T-cell (primary cell): ENCODE measurements around the gene KRT222. TPM values are rescaled to one million over a fixed set of nuclear protein-coding genes. Genes with fewer than 3 reads are reported as not detected.
A peak's percentile ranks its signal among the peaks of the same experiment; 100 is the strongest.

ENCODE experiments used
- ATAC-seq, 4 experiments: fragments of 200-7000 bp in 3 of 4; fragments of 150-1000 bp in 1 of 4; cut with Tn5 transposase; replicated peaks in 1 of 4; 1 replicate in 3 of 4; 2 replicates in 1 of 4; pipeline ENCODE4 v1.10.0; 2021; ENCODE audit warnings: moderate library complexity in 3 of 4, mild to moderate bottlenecking in 2 of 4, moderate number of reproducible peaks in 1 of 4
- CTCF ChIA-PET, 2 donors: fragments of 300-600 bp; sonication (Branson Sonifier 250); formaldehyde crosslinking; loops; one replicate each; lab custom pipeline; 2022; ENCODE audit warnings: antibody characterized with exemption in 2 of 2; lab: Charles Lee
- POLR2A ChIA-PET, 2 donors: fragments of 300-600 bp; sonication (Branson Sonifier 250); formaldehyde crosslinking; loops; one replicate each; lab custom pipeline; 2022; ENCODE audit warnings: antibody characterized with exemption in 2 of 2; lab: Charles Lee
- DNase-seq, 35 experiments: peaks; one replicate each; pipeline versions ENCODE4 v3.0.0 to v3.0.0-alpha.2; 2013 to 2023
- H3K27ac ChIP-seq: one replicate; pipeline ENCODE4 v1.5.1; 2013; ENCODE audit warnings: low read length
- H3K27me3 ChIP-seq, 2 experiments: replicated peaks in 1 of 2; 1 replicate in 1 of 2; 2 replicates in 1 of 2; pipeline versions ENCODE4 v1.6.1 to v1.7.0; 2013; ENCODE audit warnings: low read length in 1 of 2, mixed read lengths in 1 of 2; ENCODE audit not compliant: control insufficient read depth in 2 of 2, insufficient read depth in 2 of 2; ENCODE audit errors: extremely low read depth in 1 of 2
- H3K36me3 ChIP-seq, 2 donors: 1 replicate in 1 of 2; 2 replicates in 1 of 2; pipeline versions ENCODE4 v1.6.1 to v1.7.0; 2013; ENCODE audit warnings: low read length in 1 of 2; ENCODE audit not compliant: control insufficient read depth in 2 of 2, insufficient read depth in 1 of 2; ENCODE audit errors: extremely low read depth in 1 of 2
- H3K4me1 ChIP-seq, 2 experiments: 1 replicate in 1 of 2; 2 replicates in 1 of 2; pipeline versions ENCODE4 v1.6.1 to v1.7.0; 2013; ENCODE audit warnings: low read length in 2 of 2, mixed read lengths in 1 of 2; ENCODE audit not compliant: insufficient read depth in 2 of 2, control insufficient read depth in 1 of 2; ENCODE audit errors: extremely low read depth in 1 of 2
- H3K4me3 ChIP-seq, 2 donors: 1 replicate in 1 of 2; 2 replicates in 1 of 2; pipeline versions ENCODE4 v1.5.1 to v1.7.0; 2013; ENCODE audit warnings: mild to moderate bottlenecking in 2 of 2, low read length in 1 of 2, moderate library complexity in 1 of 2; ENCODE audit not compliant: control insufficient read depth in 1 of 2; ENCODE audit errors: extremely low read depth in 1 of 2
- H3K9me3 ChIP-seq: 2 replicates; pipeline ENCODE4 v1.7.0; 2013
- H3K27ac Mint-ChIP-seq, 2 donors: one replicate each; pipeline ENCODE4 v1.8.0; 2020 to 2021; ENCODE audit warnings: mild to moderate bottlenecking in 2 of 2, mixed read lengths in 2 of 2
- H3K27me3 Mint-ChIP-seq, 2 donors: one replicate each; pipeline ENCODE4 v1.8.0; 2021 to 2022; ENCODE audit warnings: mixed read lengths in 2 of 2
- H3K36me3 Mint-ChIP-seq: one replicate; pipeline ENCODE4 v1.8.0; 2021; ENCODE audit warnings: mixed read lengths
- H3K4me1 Mint-ChIP-seq, 3 donors: one replicate each; pipeline ENCODE4 v1.8.0; 2020 to 2022; ENCODE audit warnings: mixed read lengths in 3 of 3, mild to moderate bottlenecking in 1 of 3
- H3K4me3 Mint-ChIP-seq, 3 donors: one replicate each; pipeline ENCODE4 v1.8.0; 2020 to 2022; ENCODE audit warnings: mild to moderate bottlenecking in 3 of 3, mixed read lengths in 3 of 3, moderate library complexity in 3 of 3
- H3K9me3 Mint-ChIP-seq, 3 donors: one replicate each; pipeline ENCODE4 v1.8.0; 2020 to 2022; ENCODE audit warnings: mixed read lengths in 3 of 3
- WGBS: methylation state at CpG from one replicate; pipeline ENCODE4 v1.1.5; 2013; ENCODE audit warnings: missing lambda C conversion rate; ENCODE audit not compliant: insufficient coverage; 5-methylcytosine and 5-hydroxymethylcytosine counted together
- total RNA-seq, 35 experiments: library from RNA in 6 of 35; stranded (reverse) in 6 of 35; fragments of 120-200 nt in 1 of 35; gene quantifications; one replicate each; pipeline versions ENCODE4 v1.2.1 to v1.2.4 and lab custom pipeline; 2013 to 2026

The KRT222 gene
- total RNA-seq, 5 donors from 2014 or later (not counting 1 experiment from before 2014, with no cell fraction given), result not detected

DNA sequence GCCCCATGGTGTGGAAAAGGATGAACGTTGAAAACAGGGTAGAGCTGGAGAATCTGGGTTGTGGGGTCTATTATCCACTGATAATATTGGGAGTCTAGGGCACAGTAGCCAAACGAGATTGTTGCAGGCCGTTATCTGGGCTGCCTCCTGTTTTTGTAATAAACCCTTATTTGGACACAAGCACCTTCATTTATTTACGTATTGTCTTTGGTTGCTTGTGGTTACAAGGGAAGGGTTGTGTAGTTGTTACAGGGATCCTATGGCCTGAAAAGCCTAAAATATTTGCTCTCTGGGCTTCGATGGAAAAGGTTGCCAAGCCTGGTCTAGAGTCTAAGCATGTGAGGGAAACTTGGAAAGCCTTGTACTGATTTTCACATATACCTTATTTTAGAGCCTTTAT, 13.0 kb downstream of the KRT222 start:
- Mint-ChIP-seq H3K4me3 (no peak overlapping the region), H3K27ac (no peak overlapping the region), H3K9me3 (no peaks in the 10 kb centered on the region), H3K4me1 (peaks cover 15 to 18% (median 17%) of the 10 kb centered on the region in 3 donors), H3K27me3 (no peaks in the 10 kb centered on the region), H3K36me3 (no peaks in the 10 kb centered on the region)
- Histone ChIP-seq H3K27ac (no peak overlapping the region), H3K27me3 (peaks cover 0 to 3% of the 10 kb centered on the region in 2 experiments), H3K4me3 (no peak overlapping the region), H3K36me3 (no peaks in the 10 kb centered on the region), H3K4me1 (peaks cover 5 to 11% of the 10 kb centered on the region in 2 experiments), H3K9me3 (no peaks in the 10 kb centered on the region)
- ATAC-seq (no peak), DNase-seq (no peak)
- ChIA-PET POLR2A (no interaction called here), CTCF (no interaction called here)
- WGBS, result no CpG with 5 or more reads among the region's 5 CpGs

- H3K27me3 ChIP-seq, result no peaks in the 10 kb centered on the region
- WGBS, result 10% methylated on average over 17 of the region's 28 CpGs
These were observed 16.5 kb downstream of the KRT222 start for GRCh38 chr17:40648384-40648968.

GRCh38 chr17:40647624-40648383, 17.2 kb downstream of the KRT222 start, which contains the start of gene SMARCE1:
Gene SMARCE1, minus strand, starts transcription at chr17:40647818. Its CDS starts 2,016 bp downstream, at chr17:40645802.
- Mint-ChIP-seq H3K27me3 (no peaks in the 10 kb centered on the region), H3K9me3 (no peaks in the 10 kb centered on the region), H3K4me1 (peaks cover 47 to 56% (median 52%) of the 10 kb centered on the region in 3 donors), H3K36me3 (peaks cover 20% of the 10 kb centered on the region), H3K4me3 (peak within 1 kb of the TSS; percentile 84 to 99 (median 94)), H3K27ac (peak within 1 kb of the TSS; percentile 99)
- Histone ChIP-seq H3K4me3 (peak within 1 kb of the TSS; percentile 92 to 93), H3K36me3 (peaks cover 0 to 12% of the 10 kb centered on the region in 2 donors), H3K4me1 (peaks cover 14 to 17% of the 10 kb centered on the region in 2 experiments), H3K27me3 (no peaks in the 10 kb centered on the region), H3K27ac (peak within 1 kb of the TSS; percentile 99), H3K9me3 (no peaks in the 10 kb centered on the region)
- ATAC-seq (peak; percentile 75 to 85 (median 80)), DNase-seq (peak; percentile 25 to 83 (median 59))
- ChIA-PET POLR2A (interaction anchor here (0.6 to 2.3 kb wide), 3 partner anchors 86 to 1186 kb away, joined by 3 to 8 read pairs (median 3); partner anchors contain the start of gene CDK12 (in 1 of the 2)), CTCF (interaction anchor here in 1 of 2 donors (0.7 to 1.8 kb wide), 4 partner anchors 32 to 994 kb away, joined by 3 to 6 read pairs (median 4); no protein-coding TSS in a partner anchor)
- WGBS, result under 1% methylated on average over 60 of the region's 64 CpGs

More at GRCh38 chr17:40648384-40648968, 16.5 kb downstream of the KRT222 start:
- Histone ChIP-seq H3K4me1 (peaks cover 14 to 17% of the 10 kb centered on the region in 2 experiments), H3K36me3 (peaks cover 0 to 8% of the 10 kb centered on the region in 2 donors), H3K27ac (peak overlapping the region; percentile 99), H3K9me3 (no peaks in the 10 kb centered on the region), H3K4me3 (peak overlapping the region; percentile 92 to 93)
- Mint-ChIP-seq H3K27ac (peak overlapping the region; percentile 99), H3K4me3 (peak overlapping the region; percentile 84 to 99 (median 94)), H3K36me3 (peaks cover 13% of the 10 kb centered on the region), H3K9me3 (no peaks in the 10 kb centered on the region), H3K4me1 (peaks cover 41 to 50% (median 48%) of the 10 kb centered on the region in 3 donors), H3K27me3 (no peaks in the 10 kb centered on the region)
- CTCF ChIA-PET, result interaction anchor here in 1 of 2 donors (1.0 to 1.8 kb wide), 2 partner anchors 33 to 137 kb away, joined by 3 to 6 read pairs; no protein-coding TSS in a partner anchor
- POLR2A ChIA-PET, result no interaction called here
- no peak for DNase-seq
- ATAC-seq, result peak in 2 of 4 experiments; percentile 19 to 25

GRCh38 chr17:40646791-40647623, 18.0 kb downstream of the KRT222 start:
- Mint-ChIP-seq H3K9me3 (no peaks in the 10 kb centered on the region), H3K4me1 (peaks cover 52 to 62% (median 58%) of the 10 kb centered on the region in 3 donors), H3K27me3 (no peaks in the 10 kb centered on the region), H3K4me3 (peak overlapping the region; percentile 84 to 99 (median 94)), H3K27ac (peak overlapping the region; percentile 99), H3K36me3 (peaks cover 27% of the 10 kb centered on the region)
- CTCF ChIA-PET, result interaction anchor here in 1 of 2 donors (0.7 to 1.8 kb wide), 7 partner anchors 25 to 995 kb away, joined by 3 to 7 read pairs (median 4); no protein-coding TSS in a partner anchor
- POLR2A ChIA-PET, result interaction anchor here (0.5 to 2.3 kb wide), 7 partner anchors 10 to 1186 kb away, joined by 3 to 8 read pairs (median 3); partner anchors contain the start of gene CDK12 (in 1 of the 2)
- no peaks in the 10 kb centered on the region for H3K9me3 ChIP-seq
- H3K4me1 ChIP-seq, result peaks cover 14 to 17% of the 10 kb centered on the region in 2 experiments
- peak overlapping the region; percentile 92 to 93 for H3K4me3 ChIP-seq
- ATAC-seq (peak; percentile 38 to 47 (median 43)), DNase-seq (peak in 16 of 35 experiments; percentile 12 to 74 (median 38))
- peak overlapping the region; percentile 99 for H3K27ac ChIP-seq
- no peaks in the 10 kb centered on the region for H3K27me3 ChIP-seq
- H3K36me3 ChIP-seq, result peaks cover 0 to 20% of the 10 kb centered on the region in 2 donors
- 2% methylated on average over 7 of the region's 18 CpGs for WGBS

- Mint-ChIP-seq H3K27me3 (no peaks in the 10 kb centered on the region), H3K4me1 (peaks cover 56 to 68% (median 64%) of the 10 kb centered on the region in 3 donors), H3K27ac (no peak overlapping the region), H3K36me3 (peaks cover 31% of the 10 kb centered on the region), H3K4me3 (peak overlapping the region; percentile 28 to 99 (median 94)), H3K9me3 (no peaks in the 10 kb centered on the region)
- no peak for ATAC-seq
- ChIA-PET POLR2A (interaction anchor here (0.5 to 2.3 kb wide), 4 partner anchors 9 to 84 kb away, joined by 3 to 8 read pairs (median 4); no protein-coding TSS in a partner anchor), CTCF (interaction anchor here in 1 of 2 donors (1.0 to 1.3 kb wide), 3 partner anchors 26 to 84 kb away, joined by 3 to 7 read pairs (median 4); no protein-coding TSS in a partner anchor)
- H3K4me1 ChIP-seq, result peaks cover 14 to 17% of the 10 kb centered on the region in 2 experiments
- no peaks in the 10 kb centered on the region for H3K27me3 ChIP-seq
- H3K9me3 ChIP-seq, result no peaks in the 10 kb centered on the region
- no peak overlapping the region for H3K4me3 ChIP-seq
- WGBS, result 80% methylated on average over 2 of the region's 2 CpGs
- H3K36me3 ChIP-seq, result peaks cover 0 to 30% of the 10 kb centered on the region in 2 donors
- DNase-seq, result no peak
- H3K27ac ChIP-seq, result no peak overlapping the region
These were observed 19.0 kb downstream of the KRT222 start for GRCh38 chr17:40645943-40646342.
